HG02642 (cell line): Measurements from ENCODE around the gene KNDC1.

Source experiments
- ATAC-seq: cut with Tn5 transposase; IDR thresholded peaks from one replicate; pipeline ENCODE4 v1.9.1; 2021; ENCODE audit warnings: mild to moderate bottlenecking; ENCODE audit not compliant: unreplicated experiment, poor library complexity

KNDC1 gene

DNA sequence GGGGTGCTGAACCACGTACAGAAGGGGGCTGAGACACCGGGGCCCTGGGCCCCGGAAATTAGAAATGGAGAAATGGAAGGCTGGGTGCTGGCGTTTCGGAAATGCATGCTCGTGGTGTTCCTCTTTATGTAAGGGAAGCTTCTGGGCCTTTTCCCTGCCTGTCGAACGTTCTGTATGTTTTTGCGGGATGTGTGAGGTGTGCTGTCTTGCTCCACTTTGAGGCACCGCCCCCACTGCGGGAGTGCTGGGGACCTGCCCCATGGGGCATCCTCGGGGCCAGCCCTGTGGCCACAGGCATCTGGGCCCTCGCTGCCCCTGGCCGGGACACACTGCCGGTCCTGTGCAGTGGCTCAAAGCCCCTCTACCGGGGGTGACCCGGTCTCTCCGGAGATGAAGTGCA lies 75.9 kb downstream of the KNDC1 start:
- ATAC-seq = no peak

DNA sequence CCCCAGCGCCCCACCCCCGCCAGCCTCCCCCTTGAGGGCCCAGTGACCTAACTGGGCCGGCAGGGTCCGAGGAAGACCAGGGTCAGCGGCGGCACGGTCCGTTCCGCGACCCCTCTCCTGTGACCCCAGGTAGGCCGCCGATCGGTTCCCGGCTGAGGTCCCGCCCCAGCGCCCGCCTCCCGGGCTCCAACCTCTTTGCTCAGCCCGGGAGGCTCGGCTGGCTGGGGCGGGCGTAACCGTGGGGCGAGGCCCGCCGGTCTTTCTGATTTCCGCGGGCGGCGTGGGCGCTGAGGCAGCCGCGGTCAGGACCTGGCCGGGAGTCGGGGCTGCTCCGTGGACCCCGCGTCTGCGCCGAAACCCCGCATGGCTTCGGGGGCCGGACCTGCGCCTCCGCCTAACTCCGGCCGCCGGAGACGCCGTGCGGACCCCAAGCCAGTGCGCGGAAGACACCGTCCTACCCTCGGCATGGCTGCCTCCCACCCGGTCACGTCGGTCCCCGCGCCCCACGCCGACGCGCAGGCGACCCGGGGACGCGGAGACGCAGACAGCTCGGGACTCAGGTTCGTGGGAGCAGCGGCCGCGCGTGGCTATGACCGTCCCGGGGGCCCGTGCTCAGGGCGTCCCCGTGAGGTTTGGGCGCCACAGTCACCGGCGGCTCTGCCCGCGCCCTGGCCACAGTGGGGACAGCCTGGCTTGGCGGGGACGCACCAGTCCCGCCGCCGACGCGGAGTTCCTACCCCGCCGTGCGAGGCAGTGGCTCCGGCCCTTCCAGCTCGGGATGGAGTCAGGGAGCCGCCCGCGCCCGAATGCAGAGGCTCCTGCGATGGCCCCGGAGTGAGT lies 76.6 kb downstream of the KNDC1 start:
- no peak for ATAC-seq

DNA sequence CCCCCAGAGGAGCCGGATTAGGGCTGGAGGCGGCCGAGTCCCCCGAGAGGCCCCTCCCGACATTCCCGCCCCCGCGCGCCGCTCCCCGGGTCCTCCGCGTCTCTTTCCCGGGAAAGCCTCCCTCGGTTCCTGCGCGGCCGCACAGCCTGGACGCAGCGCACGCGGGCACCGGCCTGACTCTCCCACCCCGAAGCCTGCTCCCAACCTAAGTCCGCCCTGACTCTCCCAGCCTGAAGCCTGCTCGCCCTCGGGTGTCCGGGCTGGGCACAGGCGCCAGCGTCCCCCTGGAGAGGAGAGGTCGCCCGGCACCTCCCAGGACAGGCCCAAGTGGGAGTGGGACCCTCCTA lies 77.2 kb downstream of the KNDC1 start:
- no peak for ATAC-seq

DNA sequence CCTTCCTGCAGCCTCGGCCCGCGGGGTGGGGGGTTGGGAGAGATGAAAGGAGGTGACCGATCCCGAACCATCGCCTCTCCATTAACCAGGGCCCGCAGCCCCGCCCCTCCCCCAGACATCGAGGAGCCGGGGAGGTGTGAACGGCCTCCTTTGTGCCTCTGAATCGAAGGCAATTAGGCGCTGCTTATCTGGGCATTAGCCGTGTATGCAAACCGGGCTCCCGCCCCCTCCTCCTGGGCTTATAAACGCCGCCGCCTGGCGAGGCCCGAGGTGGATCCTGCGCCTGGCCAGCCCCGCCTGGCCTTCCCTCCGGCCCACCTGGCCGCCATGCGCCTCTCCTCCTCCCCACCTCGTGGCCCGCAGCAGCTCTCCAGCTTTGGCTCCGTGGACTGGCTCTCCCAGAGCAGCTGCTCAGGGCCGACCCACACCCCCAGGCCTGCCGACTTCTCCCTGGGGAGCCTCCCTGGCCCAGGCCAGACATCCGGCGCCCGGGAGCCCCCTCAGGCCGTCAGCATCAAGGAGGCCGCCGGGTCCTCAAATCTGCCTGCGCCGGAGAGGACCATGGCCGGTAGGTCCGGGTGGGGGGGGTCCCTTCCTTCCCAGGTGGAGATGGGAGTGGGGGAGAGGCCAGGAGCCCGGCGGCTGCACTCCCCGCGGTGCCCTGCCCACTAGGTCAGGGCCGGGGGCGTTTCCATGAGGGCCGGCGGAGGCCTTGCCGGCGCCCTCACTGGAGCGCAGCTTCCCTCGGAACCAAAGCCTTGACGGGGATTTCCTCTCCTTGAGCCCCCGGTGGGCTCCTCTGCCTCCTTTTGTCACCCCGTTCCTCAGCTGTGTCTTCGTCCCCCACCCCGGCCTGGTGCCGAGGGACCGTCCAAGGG lies 77.8 kb downstream of the KNDC1 start, which contains the start of gene VENTX:
VENTX (plus strand) TSS at position 268 of the 878 bp plus-strand sequence; CDS start at position 328, 60 bp downstream.
- no peak for ATAC-seq

DNA sequence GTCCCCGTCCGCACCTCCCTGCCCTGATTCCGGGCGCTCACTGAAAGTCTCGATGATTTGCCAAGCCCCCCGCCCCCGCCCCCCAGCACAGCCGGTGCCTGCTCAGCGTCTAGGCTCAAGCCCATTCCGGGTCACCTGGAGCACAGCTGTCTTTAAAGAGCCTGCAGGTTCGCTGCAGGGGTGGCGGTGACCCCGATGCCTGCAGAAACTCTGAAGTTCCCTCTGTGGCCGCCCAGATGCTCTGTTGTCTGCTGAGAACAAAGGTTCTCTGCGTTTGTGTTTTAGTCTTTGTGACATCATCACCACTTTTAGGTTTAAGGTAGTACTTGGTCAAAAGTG lies 78.4 kb downstream of the KNDC1 start:
- no peak for ATAC-seq

DNA sequence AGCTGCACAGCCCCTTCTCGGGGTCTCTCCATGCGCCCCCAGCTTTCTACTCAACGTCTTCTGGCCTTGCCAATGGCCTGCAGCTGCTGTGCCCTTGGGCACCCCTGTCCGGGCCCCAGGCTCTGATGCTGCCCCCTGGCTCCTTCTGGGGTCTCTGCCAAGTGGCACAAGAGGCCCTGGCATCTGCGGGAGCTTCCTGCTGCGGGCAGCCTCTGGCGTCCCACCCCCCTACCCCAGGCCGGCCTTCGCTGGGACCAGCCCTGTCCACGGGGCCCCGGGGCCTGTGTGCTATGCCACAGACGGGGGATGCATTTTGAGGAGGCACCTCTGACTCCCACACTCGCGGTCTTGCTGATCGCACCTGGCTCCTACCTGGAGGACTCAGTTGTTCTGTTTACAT lies 80.0 kb downstream of the KNDC1 start:
- ATAC-seq = no peak

DNA sequence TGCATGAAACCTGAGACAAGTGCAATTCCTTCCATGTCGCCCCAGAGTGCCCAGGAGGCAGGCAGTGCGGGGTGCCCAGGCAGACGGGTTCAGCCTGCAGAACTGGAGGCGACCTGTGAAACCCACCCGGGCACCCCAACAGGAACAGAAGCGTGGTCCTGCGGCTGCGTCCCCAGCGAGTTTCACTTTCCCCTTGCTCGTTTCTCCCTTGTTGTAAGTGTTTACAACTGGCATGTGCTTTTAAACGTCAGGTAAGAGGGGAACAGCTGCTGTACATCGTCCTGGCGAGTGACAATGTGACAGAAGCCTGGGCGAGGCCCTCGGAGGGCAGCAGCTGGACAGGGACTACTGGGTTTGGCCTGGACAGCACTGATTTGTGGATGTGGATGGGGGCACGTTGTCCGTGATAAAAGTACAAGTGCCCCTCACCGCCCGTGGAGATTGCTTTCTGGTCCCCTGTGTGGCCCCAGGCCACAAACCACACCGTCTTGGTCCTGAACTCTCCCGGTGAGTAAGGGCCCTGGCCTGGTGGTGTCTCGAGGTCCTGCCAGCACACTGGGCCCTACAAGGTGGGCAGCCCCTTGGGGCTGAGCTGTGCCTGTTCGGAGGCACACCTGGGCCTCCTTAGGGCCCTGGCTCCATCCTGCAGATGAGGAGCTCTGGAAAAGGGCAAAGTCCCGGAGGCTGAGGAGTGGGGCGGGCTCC lies 81.6 kb downstream of the KNDC1 start:
- ATAC-seq = no peak

DNA sequence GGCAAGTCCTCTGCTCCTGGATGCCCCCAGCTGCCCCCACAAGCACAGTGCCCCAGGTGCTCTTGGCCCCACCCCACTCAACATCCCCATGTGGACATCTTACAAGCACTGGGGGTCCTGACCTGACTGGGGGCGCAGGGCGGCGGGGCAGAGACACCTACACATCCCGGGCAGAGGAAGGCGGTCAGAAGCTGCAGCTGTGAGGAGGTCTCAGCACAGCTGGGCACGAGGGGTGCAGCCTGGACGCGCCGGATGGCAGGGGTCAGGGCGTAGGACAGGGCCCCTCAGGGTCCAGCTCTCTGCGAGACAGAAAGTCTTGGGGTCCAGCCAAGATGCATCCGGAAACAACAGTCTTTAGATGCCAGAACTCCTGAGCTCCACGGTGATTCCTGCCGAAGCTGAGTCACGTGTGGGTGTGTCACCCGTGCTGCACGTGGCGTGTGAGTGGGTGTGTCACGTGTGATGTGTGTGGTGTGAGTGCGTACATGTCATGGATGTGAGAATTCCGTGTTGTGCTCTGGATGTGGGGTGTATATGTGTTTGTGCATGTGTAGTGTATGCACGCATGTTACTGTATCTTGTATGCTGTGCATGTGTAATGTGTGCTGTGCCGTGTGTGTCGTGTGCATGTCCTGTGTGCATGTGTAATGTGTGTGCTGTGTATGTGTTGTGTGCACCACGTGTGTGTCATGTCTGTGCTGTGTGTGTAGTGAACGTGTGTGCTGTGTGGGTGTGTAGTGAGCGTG lies 82.8 kb downstream of the KNDC1 start:
- ATAC-seq = no peak

DNA sequence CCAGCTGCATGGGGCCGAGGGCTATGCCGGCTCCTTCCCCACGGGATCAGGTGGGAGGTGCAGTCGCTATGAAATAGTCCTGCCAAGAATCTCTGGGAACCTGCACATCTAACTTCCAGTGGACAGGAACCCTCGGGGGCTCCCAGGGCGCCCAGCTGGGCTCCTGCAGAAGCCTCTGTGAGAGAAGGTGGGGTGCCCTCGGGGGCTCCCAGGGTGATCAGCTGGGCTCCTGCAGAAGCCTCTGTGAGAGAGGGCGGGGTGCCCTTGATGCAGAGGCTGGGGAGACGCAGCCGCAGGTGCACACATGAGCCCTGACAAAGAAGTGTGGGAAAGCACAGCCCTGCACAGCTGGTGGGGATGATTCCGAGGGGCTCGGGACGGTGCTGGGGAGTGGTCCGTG lies 83.6 kb downstream of the KNDC1 start:
- ATAC-seq = no peak

DNA sequence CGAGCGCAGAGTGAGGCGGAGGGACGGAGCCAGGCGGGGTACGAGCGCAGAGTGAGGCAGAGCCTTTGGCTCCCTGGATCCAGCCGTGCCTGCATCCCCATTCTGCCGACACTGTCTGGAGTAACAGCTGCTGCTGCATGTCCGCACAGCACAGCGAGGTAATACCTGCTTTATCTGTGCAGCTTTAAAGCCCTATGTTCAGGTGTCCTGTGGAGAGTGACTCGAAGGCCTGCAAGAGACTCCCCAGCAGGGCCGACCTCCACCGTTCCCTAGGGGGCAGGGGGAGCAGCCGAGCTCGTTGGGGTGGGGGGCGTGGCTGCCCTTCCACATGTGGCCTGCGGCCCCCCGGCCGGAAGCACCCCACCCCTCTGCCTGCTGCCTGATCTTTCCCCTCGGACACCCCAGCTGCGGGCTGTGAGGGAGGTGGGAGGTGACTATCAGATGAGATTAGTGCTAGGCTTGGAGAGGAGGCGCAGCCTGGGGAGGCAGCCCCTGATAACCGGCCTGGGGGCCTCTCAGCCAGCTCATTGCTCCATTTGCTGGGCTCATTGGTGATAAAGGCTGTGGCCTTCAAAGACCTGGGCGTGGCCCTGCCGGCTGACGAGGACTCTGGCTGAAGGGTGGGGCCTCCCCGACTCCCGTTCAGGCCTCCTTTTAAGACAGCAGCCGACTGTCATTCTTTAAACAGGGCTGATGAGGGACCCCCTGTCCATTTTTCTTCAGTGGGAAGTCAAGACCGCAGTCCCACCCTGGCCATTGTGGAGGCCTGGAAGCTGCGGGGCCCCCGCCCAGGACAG lies 85.6 kb downstream of the KNDC1 start:
- no peak for ATAC-seq

DNA sequence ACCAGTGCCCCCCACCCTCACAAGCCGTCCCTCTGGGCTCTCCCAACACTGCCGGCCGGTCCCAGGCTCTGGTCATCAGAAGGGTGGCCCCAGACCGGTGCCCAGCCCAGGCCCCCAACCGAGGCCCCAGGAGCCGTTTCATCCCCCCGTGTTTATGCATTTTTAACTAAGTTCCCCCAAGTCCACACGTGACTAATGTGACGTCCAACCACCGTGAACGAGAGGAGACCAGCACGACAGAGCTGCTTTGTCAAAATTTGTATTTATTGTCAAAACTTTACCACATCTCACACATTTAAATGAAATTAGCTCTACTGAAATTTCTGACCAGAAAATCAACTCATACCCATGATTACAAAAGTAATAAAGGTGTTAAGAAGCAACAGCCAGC lies 86.2 kb downstream of the KNDC1 start:
- no peak for ATAC-seq

DNA sequence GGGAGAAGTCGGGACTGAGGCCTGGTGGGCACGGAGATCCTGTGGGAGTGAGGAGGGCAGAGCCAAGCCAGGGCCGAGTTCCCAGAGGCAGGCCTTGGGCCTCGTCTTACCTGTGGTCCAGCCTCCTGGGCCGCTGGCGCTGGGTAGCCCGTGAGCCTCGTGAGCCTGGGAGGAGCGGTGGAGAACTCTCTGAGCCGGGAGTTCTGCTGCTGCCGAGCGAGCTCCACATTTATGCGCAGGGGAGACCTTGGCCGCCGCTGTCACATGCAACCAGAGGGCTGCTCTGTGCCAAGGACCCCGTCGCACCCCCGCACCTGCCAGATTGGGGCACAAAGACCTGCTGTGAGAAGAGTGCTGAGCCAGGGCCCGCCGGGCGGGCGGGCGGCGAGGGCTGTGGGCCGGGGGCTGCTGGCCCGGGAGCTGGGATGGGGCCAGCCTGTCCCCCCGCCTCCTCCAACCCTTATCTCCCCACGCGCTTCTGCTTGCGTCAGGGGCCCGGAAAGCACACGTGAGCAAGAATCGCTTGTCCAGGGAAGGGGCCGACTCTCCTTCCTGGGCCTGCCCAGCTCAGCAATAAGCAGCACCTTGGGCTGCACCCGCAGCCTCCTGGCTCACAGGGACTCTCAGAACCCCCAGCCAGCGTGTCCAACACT lies 87.8 kb downstream of the KNDC1 start:
- no peak for ATAC-seq

DNA sequence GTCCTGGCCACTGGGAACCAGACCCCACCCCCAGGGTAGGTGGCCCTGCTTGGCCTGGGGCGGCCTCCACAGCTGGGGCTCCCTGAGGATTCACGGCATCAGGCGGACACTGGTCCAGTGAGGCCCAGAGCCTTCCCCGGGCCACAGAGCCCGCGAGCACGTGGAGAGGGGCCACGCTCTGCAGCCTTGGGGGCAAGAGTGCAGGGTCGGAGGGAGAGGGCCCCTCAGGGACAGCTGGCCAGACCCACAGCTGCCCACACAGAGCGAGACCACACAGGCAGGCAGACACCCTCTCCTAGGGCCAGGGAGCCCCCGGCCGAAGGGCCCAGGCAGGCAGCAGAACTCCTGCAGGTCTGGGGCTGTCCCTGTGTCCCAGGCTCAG lies 88.3 kb downstream of the KNDC1 start:
- ATAC-seq = no peak

DNA sequence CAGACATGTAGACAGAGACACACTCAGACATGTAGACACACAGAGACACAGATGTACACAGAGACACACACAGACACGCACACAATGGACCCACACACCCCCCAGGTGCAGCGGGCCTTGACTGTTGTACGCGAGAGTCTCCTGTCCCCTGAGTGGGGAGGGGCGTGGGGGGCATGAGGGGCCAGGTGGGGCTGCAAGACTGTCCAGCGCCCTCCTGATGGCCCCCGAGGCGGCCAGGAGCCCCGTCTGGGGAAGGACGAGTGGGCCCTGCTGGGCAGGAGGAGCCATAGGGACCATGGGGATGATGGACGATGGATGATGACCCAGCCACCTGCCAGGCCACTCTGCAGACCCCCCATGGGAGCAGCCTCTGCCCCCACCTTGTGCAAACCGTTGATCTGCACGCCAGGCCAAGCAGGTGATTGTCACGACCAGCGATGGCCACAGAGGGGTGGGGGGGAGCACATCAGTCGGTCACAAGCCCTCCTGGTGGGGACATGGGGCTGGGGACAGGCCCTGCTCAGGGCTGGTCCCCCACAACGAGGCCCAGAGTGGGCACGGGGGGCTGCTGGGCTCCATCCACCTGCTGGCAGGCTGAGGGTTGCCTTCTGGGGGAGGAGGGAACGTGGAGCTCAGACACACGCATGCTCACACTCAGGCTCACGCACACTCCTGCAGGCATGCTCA lies 89.2 kb downstream of the KNDC1 start:
- no peak for ATAC-seq

DNA sequence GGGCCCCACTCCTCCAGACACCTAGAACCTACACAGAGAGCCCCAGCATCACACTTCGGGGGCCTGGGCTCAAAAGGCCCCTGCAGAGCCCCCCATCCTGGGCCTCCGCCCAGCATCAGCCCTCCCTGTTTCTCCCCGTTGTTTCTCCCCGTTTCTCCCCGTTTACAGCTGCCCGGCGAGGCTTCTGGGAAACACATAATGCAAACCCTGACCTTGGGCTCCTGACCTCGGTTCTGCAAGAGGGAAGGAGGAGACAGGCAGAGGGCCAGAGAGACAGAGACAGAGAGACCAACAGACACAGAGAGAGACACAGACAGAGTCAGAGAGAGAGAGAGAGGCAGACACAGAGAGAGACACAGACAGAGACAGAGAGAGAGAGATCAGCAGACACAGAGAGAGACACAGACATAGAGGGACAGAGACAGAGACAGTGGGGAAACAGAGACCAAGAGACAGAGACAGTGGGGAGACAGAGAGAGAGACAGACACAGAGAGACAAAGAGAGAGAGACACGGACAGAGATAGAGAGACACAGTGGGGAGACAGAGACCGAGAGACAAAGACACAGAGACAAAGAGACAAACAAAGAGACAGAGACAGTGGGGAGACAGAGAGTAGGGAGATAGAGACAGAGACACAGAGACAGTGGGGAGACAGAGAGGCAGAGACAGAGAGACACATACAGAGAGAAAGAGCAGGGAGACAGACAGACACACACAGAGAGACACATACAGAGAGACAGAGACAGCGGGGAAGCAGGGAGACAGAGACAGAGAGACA lies 90.1 kb downstream of the KNDC1 start:
- ATAC-seq = no peak

DNA sequence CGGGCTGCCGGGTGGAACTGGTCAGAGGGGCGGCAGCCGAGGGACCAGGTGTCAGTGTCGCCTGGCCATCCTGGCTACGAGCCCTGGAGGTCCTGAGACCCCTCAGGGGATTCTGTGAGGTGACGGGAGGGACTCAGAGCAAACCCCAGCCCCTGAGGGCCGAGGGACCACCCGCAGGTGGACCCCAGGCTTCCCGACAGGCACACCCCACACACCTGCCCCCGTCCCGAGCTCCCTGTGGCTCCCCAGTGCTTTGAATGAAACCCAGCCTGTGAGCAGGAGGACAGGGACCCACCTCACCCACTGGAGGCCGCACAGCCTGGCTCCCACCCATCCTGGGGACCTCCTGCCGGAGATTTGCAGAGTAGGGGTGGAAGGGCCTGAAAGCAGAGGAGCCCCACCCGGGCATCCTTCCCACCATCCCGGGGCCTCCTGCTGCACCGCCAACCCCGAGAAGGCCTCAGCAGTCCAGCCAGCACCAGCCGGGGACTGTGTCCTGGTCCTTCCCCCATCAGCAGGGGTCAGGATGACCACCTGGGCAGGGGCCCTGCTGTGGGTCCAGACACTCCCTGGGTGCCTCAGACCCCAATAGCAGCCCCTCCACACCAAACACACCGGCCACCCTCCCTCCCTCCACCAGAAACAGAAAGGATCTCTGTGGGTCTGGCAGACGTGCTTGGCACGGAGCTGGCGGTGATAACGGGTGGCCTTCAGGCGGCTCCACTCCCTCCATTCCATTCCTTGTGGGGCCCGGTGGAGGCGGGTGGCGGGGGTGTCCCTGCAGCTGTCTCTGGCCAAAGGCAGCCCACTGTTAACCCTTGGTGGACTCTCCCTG lies 91.6 kb downstream of the KNDC1 start:
- no peak for ATAC-seq

DNA sequence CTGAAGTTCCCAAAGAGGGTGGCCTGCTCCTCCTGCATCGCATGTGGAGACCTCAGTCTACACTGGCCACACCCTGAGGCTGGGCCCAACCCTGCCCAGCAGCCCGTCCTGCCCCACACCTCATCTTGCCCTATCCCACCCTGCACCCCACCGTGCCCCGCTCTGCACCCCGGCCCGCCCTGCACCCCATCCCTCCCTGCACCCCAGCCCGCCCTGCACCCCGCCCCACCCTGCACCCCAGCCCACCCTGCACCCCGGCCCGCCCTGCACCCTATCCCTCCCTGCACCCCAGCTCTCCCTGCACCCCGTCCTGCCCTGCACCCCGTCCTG lies 92.2 kb downstream of the KNDC1 start:
- ATAC-seq = no peak
